Measurements from ENCODE around the gene CDK5RAP1. TPM values are rescaled to one million over a fixed set of nuclear protein-coding genes. Genes with fewer than 3 reads are reported as not detected.
"Not testable (repeated sequence)": the region's sequence is repeated elsewhere in the genome, so short reads cannot be mapped to it uniquely, and the experiment has no call there.

CDK5RAP1 gene
- total and polyA plus RNA-seq, 3 experiments from 2014 or later: 33.5 to 46.4 (median 41.6) TPM

DNA sequence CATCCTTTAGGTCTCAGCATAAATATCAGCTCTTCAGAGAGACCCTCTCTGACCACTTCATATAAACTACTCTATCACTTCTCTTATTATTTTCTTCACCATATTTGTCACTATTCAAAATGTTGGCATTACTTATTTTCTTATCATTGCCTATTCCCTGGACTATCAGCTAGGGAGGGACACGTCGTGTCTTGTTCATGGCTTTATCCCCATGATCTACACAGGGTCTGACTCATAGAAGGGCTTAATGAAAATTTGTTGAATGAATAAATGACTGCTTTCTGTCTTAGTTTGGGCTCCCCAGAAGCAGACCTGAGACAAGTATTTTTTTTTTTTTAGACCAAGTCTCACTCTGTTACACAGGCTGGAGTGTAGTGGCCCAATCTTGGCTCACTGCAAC lies 3.0 kb upstream of the CDK5RAP1 start:
- Histone ChIP-seq H3K4me1 (ENCODE audit: insufficient read depth, low read length) (peaks cover 24% of the 10 kb centered on the region), H3K36me3 (ENCODE audit: insufficient read depth, low read length) (peaks cover 4% of the 10 kb centered on the region), H3K9me3 (ENCODE audit: low read length) (no peaks in the 10 kb centered on the region), H3K4me3 (ENCODE audit: low read length) (no peak overlapping the region), H3K27me3 (ENCODE audit: insufficient read depth, low read length, poor library complexity, severe bottlenecking) (no peaks in the 10 kb centered on the region), H3K27ac (ENCODE audit: low read depth, low read length) (no peak overlapping the region)
- Mint-ChIP-seq H3K4me3 (peak overlapping the region in 5 of 7 donors; percentile 5 to 88 (median 38)), H3K9me3 (no peaks in the 10 kb centered on the region), H3K36me3 (peaks cover 0 to 34% (median 14%) of the 10 kb centered on the region in 3 donors), H3K4me1 (peaks cover 39 to 43% (median 40%) of the 10 kb centered on the region in 3 donors), H3K27me3 (no peaks in the 10 kb centered on the region), H3K27ac (peak overlapping the region in 4 of 8 donors; percentile 2 to 79 (median 38))
- no peak for DNase-seq
- ChIA-PET POLR2A (no interaction called here), CTCF (interaction anchor here (1.6 kb wide), 1 partner anchor 264 kb away, joined by 4 read pairs; no protein-coding TSS in a partner anchor)

DNA sequence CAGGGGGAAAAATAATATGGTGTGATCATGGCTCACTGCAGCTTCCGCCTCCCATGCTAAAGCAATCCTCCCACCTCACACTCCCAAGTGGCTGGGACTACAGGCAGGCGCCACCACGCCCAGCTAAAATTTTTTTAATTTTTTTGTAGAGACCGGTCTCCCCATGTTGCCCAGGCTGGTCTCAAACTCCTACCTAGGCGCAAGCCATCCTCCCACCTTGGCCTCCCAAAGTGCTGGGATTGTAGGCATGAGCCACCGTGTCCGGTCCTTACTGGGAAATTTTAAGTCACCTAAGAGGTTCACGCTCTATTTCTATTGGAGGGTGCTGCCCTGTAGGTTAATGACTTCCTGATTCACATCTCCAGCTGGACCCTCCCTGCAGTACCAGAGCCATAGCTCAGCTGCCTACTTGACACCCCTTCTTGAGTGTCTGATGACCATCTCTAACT lies 626 bp upstream of the CDK5RAP1 start:
- ChIA-PET CTCF (interaction anchor here (1.7 to 3.1 kb wide), 2 partner anchors 25 to 266 kb away, joined by 3 to 17 read pairs; partner anchors contain the start of gene ACTL10), POLR2A (interaction anchor here (1.1 to 1.2 kb wide), 2 partner anchors 42 to 330 kb away, joined by 3 to 11 read pairs; partner anchors contain the start of genes SNTA1 and ZNF341)
- Histone ChIP-seq H3K4me3 (ENCODE audit: low read length) (peak overlapping the region; percentile 76), H3K36me3 (ENCODE audit: insufficient read depth, low read length) (no peaks in the 10 kb centered on the region), H3K4me1 (ENCODE audit: insufficient read depth, low read length) (peaks cover 25% of the 10 kb centered on the region), H3K9me3 (ENCODE audit: low read length) (no peaks in the 10 kb centered on the region), H3K27me3 (ENCODE audit: insufficient read depth, low read length, poor library complexity, severe bottlenecking) (no peaks in the 10 kb centered on the region), H3K27ac (ENCODE audit: low read depth, low read length) (peak overlapping the region; percentile 73)
- peaks cover 0 to 26% (median 6%) of the 10 kb centered on the region in 3 donors for H3K36me3 Mint-ChIP-seq
- peaks cover 51 to 62% (median 60%) of the 10 kb centered on the region in 3 donors for H3K4me1 Mint-ChIP-seq
- no peak for DNase-seq
- peak overlapping the region; percentile 90 to 97 (median 95) for H3K4me3 Mint-ChIP-seq
- H3K27me3 Mint-ChIP-seq: no peaks in the 10 kb centered on the region
- H3K27ac Mint-ChIP-seq: peak overlapping the region in 7 of 8 donors; percentile 21 to 96 (median 93)
- no peaks in the 10 kb centered on the region for H3K9me3 Mint-ChIP-seq

DNA sequence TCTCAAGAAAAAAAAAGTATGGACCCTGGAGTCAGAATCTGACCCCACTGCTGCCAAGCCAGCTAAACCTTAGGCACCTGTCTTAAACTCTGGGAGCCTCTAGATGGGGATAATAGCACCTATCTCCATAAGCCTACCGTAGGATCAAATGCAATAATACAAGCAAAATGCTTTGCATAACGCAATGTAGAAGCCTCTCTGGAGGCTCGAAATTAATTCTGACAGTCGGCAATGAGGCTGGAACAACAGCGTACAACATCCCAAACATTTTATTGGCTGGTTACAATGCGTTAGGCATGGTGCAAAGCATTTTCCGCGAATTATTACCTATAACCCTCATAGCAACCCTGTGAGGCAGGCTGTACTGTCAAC lies 521 bp downstream of the CDK5RAP1 start:
- Mint-ChIP-seq H3K4me3 (peak overlapping the region; percentile 90 to 97 (median 95)), H3K4me1 (peaks cover 59 to 74% (median 70%) of the 10 kb centered on the region in 3 donors), H3K9me3 (no peaks in the 10 kb centered on the region), H3K27me3 (no peaks in the 10 kb centered on the region), H3K27ac (peak overlapping the region in 6 of 8 donors; percentile 58 to 96 (median 93)), H3K36me3 (peaks cover 0 to 31% (median 9%) of the 10 kb centered on the region in 3 donors)
- no peaks in the 10 kb centered on the region for H3K9me3 ChIP-seq (ENCODE audit: low read length)
- peak overlapping the region; percentile 76 for H3K4me3 ChIP-seq (ENCODE audit: low read length)
- DNase-seq: peak in 1 of 5 donors; percentile 11
- no peaks in the 10 kb centered on the region for H3K36me3 ChIP-seq (ENCODE audit: insufficient read depth, low read length)
- H3K27me3 ChIP-seq (ENCODE audit: insufficient read depth, low read length, poor library complexity, severe bottlenecking): no peaks in the 10 kb centered on the region
- POLR2A ChIA-PET: interaction anchor here (1.1 to 1.2 kb wide), 2 partner anchors 43 to 331 kb away, joined by 3 to 11 read pairs; partner anchors contain the start of genes SNTA1 and ZNF341
- CTCF ChIA-PET: interaction anchor here (1.7 to 3.1 kb wide), 2 partner anchors 24 to 267 kb away, joined by 3 to 17 read pairs; partner anchors contain the start of gene ACTL10
- H3K27ac ChIP-seq (ENCODE audit: low read depth, low read length): peak overlapping the region; percentile 73
- H3K4me1 ChIP-seq (ENCODE audit: insufficient read depth, low read length): peaks cover 25% of the 10 kb centered on the region

DNA sequence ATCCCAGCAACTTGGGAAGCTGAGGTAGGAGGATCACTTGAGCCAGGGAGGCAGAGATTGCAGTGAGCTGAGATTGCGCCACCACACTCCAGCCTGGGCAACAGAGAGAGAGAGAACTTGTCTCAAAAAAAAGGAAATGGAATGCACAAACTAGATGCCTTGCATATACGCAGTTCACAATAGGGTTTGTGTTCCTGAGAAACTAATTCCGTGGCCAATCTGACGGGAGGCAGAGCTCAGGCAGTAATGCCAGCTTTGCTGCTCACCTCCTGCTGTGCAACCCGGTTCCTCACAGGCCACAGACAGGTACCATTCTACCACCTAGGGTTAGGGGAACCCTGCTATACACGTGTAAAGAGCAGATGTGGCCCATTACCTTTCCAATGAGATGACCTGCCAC lies 1.4 kb downstream of the CDK5RAP1 start:
- Histone ChIP-seq H3K27me3 (ENCODE audit: insufficient read depth, low read length, poor library complexity, severe bottlenecking) (no peaks in the 10 kb centered on the region), H3K4me3 (ENCODE audit: low read length) (peak overlapping the region; percentile 76), H3K4me1 (ENCODE audit: insufficient read depth, low read length) (peaks cover 25% of the 10 kb centered on the region), H3K9me3 (ENCODE audit: low read length) (no peaks in the 10 kb centered on the region), H3K36me3 (ENCODE audit: insufficient read depth, low read length) (peaks cover 2% of the 10 kb centered on the region), H3K27ac (ENCODE audit: low read depth, low read length) (no peak overlapping the region)
- Mint-ChIP-seq H3K4me3 (peak overlapping the region; percentile 90 to 97 (median 95)), H3K9me3 (no peaks in the 10 kb centered on the region), H3K4me1 (peaks cover 59 to 76% (median 70%) of the 10 kb centered on the region in 3 donors), H3K27me3 (no peaks in the 10 kb centered on the region), H3K36me3 (peaks cover 0 to 38% (median 9%) of the 10 kb centered on the region in 3 donors), H3K27ac (peak overlapping the region in 6 of 8 donors; percentile 38 to 96 (median 92))
- no peak for DNase-seq
- CTCF ChIA-PET: interaction anchor here (3.1 kb wide), 1 partner anchor 268 kb away, joined by 17 read pairs; the partner anchor contains the start of gene ACTL10
- POLR2A ChIA-PET: no interaction called here

DNA sequence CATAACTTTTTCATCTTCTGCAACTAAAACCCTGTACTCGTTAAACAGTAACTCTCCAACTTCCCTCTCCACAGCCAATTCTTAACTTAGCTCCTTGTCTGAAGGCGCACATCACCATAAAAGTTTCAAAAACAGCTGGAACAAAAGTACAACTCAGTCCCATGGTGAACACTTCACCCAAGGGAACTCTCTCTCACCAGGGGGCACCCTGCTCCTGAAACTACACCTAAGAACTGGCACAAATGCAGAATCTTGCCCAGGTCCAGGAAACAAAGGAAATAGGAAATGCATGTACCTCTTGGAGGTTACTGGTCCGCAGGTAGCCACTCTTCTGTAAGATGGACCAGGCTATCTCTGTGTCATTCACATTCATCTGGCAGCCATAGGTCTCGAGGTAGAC lies 6.6 kb downstream of the CDK5RAP1 start:
- Histone ChIP-seq H3K27ac (ENCODE audit: low read depth, low read length) (no peak overlapping the region), H3K4me3 (ENCODE audit: low read length) (no peak overlapping the region), H3K9me3 (ENCODE audit: low read length) (no peaks in the 10 kb centered on the region), H3K36me3 (ENCODE audit: insufficient read depth, low read length) (peaks cover 27% of the 10 kb centered on the region), H3K27me3 (ENCODE audit: insufficient read depth, low read length, poor library complexity, severe bottlenecking) (no peaks in the 10 kb centered on the region), H3K4me1 (ENCODE audit: insufficient read depth, low read length) (peaks cover 6% of the 10 kb centered on the region)
- ChIA-PET CTCF (no interaction called here), POLR2A (no interaction called here)
- H3K9me3 Mint-ChIP-seq: no peaks in the 10 kb centered on the region
- peaks cover 32 to 44% (median 40%) of the 10 kb centered on the region in 3 donors for H3K4me1 Mint-ChIP-seq
- H3K27ac Mint-ChIP-seq: peak overlapping the region in 4 of 8 donors; percentile 3 to 52 (median 40)
- no peak for DNase-seq
- H3K36me3 Mint-ChIP-seq: peaks cover 0 to 75% (median 20%) of the 10 kb centered on the region in 3 donors
- H3K4me3 Mint-ChIP-seq: no peak overlapping the region
- no peaks in the 10 kb centered on the region for H3K27me3 Mint-ChIP-seq

DNA sequence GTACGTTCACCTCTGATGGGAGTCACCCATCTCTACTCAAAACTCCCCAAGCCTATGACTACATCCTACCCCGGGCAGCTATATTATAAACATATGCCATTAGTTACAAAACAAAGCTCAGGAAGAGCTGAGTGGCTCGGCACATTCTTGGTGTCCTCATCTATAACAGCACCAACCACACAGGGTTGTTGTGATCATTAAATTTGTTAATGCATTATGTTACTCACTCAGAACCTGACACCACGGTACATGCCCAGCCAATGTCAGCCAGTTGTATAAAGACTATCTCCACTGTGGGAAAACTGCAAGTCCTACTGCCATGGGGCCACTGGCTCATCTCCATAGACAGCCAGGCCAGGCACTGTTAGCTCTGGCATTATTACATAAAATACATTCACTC lies 7.7 kb downstream of the CDK5RAP1 start:
- Histone ChIP-seq H3K4me3 (ENCODE audit: low read length) (no peak overlapping the region), H3K36me3 (ENCODE audit: insufficient read depth, low read length) (peaks cover 27% of the 10 kb centered on the region), H3K27me3 (ENCODE audit: insufficient read depth, low read length, poor library complexity, severe bottlenecking) (no peaks in the 10 kb centered on the region), H3K27ac (ENCODE audit: low read depth, low read length) (no peak overlapping the region), H3K9me3 (ENCODE audit: low read length) (no peaks in the 10 kb centered on the region), H3K4me1 (ENCODE audit: insufficient read depth, low read length) (no peaks in the 10 kb centered on the region)
- ChIA-PET CTCF (no interaction called here), POLR2A (no interaction called here)
- no peak for DNase-seq
- H3K9me3 Mint-ChIP-seq: no peaks in the 10 kb centered on the region
- H3K27me3 Mint-ChIP-seq: no peaks in the 10 kb centered on the region
- H3K4me1 Mint-ChIP-seq: peaks cover 24 to 33% (median 29%) of the 10 kb centered on the region in 3 donors
- H3K4me3 Mint-ChIP-seq: no peak overlapping the region
- peaks cover 0 to 74% (median 20%) of the 10 kb centered on the region in 3 donors for H3K36me3 Mint-ChIP-seq
- peak overlapping the region in 1 of 8 donors; percentile 23 for H3K27ac Mint-ChIP-seq

DNA sequence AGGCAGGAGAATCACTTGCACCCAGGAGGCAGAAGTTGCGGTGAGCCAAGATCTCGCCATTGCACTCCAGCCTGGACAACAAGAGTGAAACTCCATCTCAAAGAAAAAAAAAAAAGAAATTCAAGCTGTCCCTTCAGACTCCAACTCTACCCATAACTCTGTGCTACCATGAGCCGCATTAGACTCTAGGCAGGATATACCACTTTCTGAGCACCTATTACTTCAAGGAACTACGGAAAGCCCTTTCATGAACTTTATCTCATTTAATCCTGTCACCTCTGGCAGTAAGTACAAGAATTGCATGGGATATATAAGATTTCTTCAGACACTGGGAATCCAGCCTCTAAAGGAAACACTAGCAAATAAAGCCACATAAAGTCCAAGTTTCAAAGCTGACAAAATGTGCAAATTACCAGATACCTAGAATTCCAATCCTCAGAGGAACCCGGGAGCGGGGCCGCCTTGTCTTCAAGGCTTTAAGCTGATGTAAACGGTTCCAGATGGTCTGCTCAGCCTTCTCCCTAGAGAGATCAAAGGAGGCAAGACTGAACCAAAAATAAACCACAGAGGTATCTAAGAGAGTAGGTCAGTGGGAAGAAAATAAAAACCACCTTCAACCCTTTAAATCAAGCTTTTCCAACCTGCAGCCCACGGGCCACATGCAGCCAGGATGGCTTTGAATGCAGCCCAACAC lies 9.4 kb downstream of the CDK5RAP1 start:
- Mint-ChIP-seq H3K4me1 (peaks cover 11 to 16% (median 14%) of the 10 kb centered on the region in 3 donors), H3K9me3 (no peaks in the 10 kb centered on the region), H3K36me3 (peaks cover 0 to 76% (median 21%) of the 10 kb centered on the region in 3 donors), H3K27ac (peak overlapping the region in 3 of 8 donors; percentile 6 to 29 (median 17)), H3K4me3 (no peak overlapping the region), H3K27me3 (no peaks in the 10 kb centered on the region)
- H3K4me3 ChIP-seq (ENCODE audit: low read length): no peak overlapping the region
- no peaks in the 10 kb centered on the region for H3K9me3 ChIP-seq (ENCODE audit: low read length)
- H3K27me3 ChIP-seq (ENCODE audit: insufficient read depth, low read length, poor library complexity, severe bottlenecking): no peaks in the 10 kb centered on the region
- H3K27ac ChIP-seq (ENCODE audit: low read depth, low read length): no peak overlapping the region
- ChIA-PET POLR2A (interaction anchor here (0.7 kb wide), 1 partner anchor 29 kb away, joined by 6 read pairs; no protein-coding TSS in a partner anchor), CTCF (interaction anchor here (0.6 kb wide), 1 partner anchor 38 kb away, joined by 3 read pairs; no protein-coding TSS in a partner anchor)
- peaks cover 27% of the 10 kb centered on the region for H3K36me3 ChIP-seq (ENCODE audit: insufficient read depth, low read length)
- no peaks in the 10 kb centered on the region for H3K4me1 ChIP-seq (ENCODE audit: insufficient read depth, low read length)
- DNase-seq: no peak

DNA sequence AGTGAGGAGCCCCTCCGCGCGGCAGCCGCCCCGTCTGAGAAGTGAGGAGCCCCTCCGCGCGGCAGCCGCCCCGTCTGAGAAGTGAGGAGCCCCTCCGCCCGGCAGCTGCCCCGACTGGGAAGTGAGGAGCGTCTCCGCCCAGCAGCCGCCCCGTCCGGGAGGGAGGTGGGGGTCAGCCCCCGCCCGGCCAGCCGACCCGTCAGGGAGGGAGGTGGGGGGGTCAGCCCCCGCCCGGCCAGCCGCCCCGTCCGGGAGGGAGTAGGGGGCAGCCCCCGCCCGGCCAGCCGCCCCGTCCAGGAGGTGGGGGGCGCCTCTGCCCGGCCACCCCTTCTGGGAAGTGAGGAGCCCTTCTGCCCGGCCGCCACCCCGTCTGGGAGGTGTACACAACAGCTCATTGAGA lies 12.0 kb downstream of the CDK5RAP1 start:
- H3K4me3 ChIP-seq (ENCODE audit: low read length); DNase-seq; H3K27ac ChIP-seq (ENCODE audit: low read depth, low read length); H3K27me3 Mint-ChIP-seq; CTCF ChIA-PET; H3K27me3 ChIP-seq (ENCODE audit: insufficient read depth, low read length, poor library complexity, severe bottlenecking); H3K9me3 ChIP-seq (ENCODE audit: low read length); H3K4me3 Mint-ChIP-seq; POLR2A ChIA-PET; H3K9me3 Mint-ChIP-seq; H3K27ac Mint-ChIP-seq; H3K4me1 ChIP-seq (ENCODE audit: insufficient read depth, low read length); H3K4me1 Mint-ChIP-seq: not testable (repeated sequence)
- H3K36me3 ChIP-seq (ENCODE audit: insufficient read depth, low read length): peaks cover 40% of the 10 kb centered on the region
- H3K36me3 Mint-ChIP-seq: peaks cover 0 to 78% (median 19%) of the 10 kb centered on the region in 3 donors
